HG03064 (cell line): Measurements from ENCODE around the gene TAS2R60.
"Not testable (repeated sequence)": the region's sequence is repeated elsewhere in the genome, so short reads cannot be mapped to it uniquely, and the experiment has no call there.

Source experiments
- ATAC-seq: cut with Tn5 transposase; IDR thresholded peaks from one replicate; pipeline ENCODE4 v1.9.1; 2021; ENCODE audit warnings: low read depth; ENCODE audit not compliant: unreplicated experiment

TAS2R60 gene

GRCh38 chr7:143467724-143468123 is 24.5 kb downstream of the TAS2R60 start:
- no peak for ATAC-seq

DNA sequence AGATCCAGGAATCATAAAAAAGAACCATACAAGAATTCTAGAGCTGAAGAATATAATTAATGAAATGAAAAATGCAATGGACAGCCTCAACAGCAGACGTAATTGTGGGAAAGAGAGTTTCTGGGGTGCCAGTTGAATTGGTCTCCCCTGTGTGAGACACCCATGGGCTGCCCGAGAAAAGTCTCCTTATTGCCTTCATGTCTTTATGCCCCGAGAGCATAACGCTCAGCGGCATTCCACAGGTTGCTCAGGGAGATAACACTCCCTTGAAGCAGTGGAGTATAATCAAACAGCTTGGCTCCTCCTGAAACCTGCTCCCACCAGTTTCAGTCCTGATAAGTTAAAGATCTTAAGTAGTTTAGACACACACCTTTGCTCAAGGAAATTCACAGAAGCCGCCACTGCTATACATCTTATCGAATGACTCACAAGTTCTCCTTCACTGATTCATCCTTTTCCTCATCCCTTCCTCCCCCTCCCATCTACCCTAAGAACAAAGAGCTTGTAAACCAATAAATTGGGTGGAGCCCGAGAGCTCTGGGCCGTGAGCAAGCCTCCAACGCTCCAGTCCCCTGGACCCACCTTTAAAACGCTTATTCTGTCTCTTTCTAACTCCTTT is 28.9 kb downstream of the TAS2R60 start:
- ATAC-seq, result not testable (repeated sequence)

DNA sequence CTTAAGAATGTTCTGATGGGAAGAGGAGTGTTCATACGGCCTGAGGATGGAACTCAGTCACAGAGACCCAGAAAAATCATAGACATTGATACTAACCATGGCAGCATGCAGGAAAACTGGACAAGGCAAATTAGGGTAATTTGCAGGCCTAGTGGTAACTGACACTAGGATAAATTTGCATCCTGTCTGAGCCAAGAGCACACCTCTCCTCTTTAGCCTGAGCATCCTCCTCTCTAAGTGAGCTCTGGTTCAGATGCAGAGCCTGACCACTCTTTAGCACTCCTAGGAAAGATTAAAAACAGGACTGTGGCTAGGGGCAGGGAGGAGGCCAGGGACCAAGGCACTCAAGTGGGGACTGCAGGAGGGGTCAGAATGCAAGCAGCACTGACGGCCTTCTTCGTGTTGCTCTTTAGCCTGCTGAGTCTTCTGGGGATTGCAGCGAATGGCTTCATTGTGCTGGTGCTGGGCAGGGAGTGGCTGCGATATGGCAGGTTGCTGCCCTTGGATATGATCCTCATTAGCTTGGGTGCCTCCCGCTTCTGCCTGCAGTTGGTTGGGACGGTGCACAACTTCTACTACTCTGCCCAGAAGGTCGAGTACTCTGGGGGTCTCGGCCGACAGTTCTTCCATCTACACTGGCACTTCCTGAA is 34.4 kb downstream of the TAS2R60 start, which contains the start of gene TAS2R41:
Gene TAS2R41, plus strand, starts transcription at position 373 of the 650 bp plus-strand sequence. Its CDS starts 0 bp downstream, at position 373.
- no peak for ATAC-seq

DNA sequence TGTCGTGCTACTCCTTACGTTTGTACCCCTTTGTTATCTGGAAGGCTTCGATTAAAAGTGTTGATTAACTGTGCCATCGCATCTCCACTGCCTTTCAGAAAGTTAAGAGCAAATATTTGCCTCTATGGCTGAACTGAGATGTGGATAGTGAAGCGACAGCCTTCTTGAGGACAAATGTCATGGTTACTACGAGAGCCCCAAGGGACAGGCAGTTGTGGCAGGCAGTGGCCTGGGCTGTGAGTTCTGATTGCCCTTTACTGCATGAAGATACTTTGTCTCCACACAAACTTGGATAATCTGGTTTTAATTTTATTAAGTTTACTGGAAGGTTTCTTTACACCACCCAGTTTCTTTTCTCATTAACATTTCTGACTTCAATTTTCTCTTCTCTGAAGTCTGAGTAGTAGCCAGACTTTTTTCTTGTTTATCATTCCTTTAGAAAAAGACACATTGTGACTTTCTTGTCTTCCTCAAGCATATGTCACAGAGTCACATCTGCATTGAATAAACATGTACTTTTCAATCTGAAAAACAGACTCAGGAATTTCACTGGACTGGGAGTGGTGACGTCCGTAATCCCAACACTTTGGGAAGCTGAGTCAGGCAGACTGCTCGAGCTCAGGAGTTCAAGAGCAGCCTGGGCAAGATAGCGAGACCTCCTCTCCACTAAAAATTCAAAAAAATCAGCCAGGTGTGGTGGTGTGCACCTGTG is 36.0 kb downstream of the TAS2R60 start:
- no peak for ATAC-seq

DNA sequence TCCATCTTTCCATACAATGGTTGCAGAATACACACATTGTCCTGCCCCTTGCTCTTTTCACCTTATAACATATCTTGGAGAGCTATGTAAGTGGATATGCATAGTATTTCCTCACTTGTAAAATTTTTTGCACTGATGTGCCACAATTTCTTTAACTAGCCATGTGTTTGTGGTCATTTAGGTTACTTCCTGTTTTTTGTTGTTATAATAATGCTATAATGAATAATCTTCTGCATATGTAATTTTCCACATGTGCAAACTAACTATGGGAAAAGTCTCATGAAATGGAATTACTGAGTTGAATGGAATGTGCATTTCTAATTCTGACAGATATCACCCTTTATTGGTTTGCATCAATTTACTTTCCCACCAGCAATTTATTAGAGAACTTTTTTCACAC is 37.2 kb downstream of the TAS2R60 start:
- ATAC-seq, result no peak

- no peak for ATAC-seq
Measured at GRCh38 chr7:143484119-143484518, 40.9 kb downstream of the TAS2R60 start.

DNA sequence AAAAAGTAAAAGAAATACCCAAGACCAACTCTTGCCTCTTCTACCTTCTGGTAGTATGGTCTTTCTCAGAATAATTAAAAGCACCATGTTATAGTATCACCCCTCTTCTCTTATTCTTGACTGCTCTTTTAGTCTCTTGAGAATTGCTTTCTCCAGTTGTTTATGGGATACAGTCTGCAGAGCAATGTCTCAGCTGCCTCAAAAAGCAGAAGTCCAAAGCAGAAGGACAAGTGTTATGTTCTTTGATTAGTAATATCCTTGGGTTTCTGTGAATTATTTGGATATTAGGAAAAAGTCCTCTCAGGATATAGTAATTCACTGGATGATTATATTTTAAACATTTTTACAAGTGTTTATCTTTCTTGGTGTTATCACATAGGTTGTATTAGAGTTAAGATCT is 41.8 kb downstream of the TAS2R60 start:
- no peak for ATAC-seq

DNA sequence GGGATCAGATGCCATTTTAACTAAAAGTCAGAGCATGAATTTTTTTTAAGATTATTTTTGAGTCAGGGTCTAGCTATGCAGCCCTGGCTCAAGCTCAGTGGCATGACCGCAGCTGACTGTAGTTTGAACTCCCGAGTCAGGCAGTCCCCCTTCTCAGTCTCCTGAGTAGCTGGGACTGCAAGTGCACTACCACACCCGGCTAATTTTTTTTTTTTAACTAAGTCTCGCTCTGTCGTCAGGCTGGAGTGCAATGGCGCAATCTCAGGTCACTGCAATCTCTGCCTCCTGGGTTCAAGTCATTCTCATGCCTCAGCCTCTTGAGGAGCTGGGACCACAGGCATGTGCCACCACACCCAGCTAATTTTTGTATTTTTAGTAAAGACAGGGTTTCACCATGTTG is 42.2 kb downstream of the TAS2R60 start:
- ATAC-seq, result no peak

GRCh38 chr7:143486266-143486665 is 43.0 kb downstream of the TAS2R60 start:
- not testable (repeated sequence) for ATAC-seq

DNA sequence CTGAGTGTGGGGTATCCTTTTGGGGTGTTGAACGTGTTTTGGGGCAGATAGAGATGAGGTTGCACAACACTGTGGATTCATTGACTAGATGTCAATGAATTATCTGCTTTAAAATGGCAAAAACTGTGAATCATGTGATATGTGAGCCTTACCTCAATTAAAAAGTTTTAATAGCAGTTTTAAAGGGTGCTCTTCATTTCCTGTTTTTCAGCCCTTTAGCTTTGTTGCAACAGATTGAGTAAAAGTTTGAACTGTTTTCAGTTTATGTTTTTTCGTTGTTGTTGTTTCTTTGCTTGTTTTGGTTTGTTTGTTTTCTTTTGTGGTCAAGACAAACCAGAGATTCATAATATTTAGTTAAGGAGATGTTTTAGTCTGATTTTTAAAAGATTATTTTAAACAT is 43.8 kb downstream of the TAS2R60 start:
- no peak for ATAC-seq

GRCh38 chr7:143487566-143487965 is 44.3 kb downstream of the TAS2R60 start:
- no peak for ATAC-seq

- ATAC-seq, result no peak
Measured at GRCh38 chr7:143490717-143491306, 47.6 kb downstream of the TAS2R60 start.

DNA sequence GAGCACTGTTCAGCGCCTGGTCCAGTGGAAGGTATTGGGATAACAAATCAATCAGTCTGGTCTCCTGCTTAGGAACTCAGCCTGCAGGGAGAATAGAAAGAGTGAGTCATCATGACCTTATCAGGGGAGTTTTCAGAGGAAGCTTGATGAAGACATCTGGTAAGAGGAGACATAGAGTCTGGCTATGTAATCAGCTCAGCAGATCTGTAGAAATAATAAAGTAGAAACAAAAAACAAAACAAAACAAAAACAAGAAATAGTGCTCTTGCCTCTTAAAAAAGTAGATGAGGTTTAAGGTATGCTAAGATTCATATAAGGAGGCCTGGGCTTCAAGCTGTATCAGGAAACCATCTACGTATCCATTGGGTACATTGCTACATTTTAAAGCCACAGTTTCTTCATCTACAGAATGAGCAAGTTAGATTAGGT is 48.8 kb downstream of the TAS2R60 start:
- no peak for ATAC-seq

DNA sequence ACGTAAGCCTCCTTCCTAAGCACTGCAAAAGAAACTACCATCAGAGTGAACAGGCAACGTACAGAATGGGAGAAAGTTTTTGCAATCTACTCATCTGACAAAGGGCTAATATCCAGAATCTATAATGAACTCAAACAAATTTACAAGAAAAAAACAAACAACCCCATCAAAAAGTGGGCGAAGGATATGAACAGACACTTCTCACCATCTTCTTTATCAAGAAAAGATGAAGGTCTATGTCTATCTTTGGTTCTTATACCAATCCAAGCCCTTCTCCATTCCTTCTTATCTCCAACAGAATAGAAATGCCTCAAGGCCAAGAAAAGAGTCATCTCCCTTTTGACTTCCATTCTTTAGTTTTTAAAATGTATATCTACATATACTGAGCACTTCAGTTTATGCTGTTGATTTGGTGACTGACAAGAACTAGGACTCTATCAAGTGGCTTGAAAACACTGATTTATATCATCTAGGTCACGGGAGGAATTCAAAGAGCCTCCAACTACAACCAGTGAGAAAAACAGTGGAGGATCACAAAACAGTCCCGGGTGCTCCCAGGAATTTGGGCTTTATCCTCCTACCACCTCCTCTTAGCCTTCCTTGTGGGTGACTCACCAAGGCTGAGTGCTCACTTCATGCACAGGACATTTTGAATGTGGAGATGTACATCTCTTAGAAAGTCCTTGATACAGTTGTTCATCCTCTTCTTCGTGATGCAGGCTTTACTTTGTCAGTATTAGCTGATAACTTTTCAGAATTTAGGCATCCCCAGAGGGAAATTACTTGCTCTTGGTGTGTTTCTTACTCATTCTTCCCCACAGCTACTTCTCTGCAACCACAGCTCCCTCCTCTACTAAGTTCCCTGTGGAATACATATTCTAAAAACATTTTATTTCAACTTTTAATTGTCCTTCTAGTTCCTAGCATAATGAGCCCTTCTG is 49.8 kb downstream of the TAS2R60 start:
- ATAC-seq, result no peak

DNA sequence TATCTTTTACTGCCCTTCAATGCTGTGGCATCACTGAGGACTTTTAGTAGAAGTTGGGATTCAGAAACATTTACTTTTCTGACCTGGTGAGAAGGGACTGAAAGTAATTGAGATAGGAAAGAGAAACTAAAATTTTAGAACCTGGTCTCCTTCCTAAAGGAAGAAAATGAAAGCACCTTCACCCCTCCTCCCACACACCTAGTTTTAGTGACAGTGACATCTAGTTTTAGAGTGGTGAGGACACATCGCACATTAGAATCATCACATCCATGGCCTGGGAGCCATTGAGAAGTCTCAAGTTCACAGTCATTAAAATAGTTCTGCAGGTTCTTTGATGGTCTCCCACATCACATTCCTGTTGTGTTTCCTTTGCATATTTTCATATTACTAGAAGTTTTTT is 50.5 kb downstream of the TAS2R60 start:
- no peak for ATAC-seq
